ENCODE measurements around the gene IQCF6. TPM values are rescaled to one million over a fixed set of nuclear protein-coding genes. Genes with fewer than 3 reads are reported as not detected.

IQCF6 gene
- polyA plus RNA-seq, 3 donors: not detected

Other genes starting within 250 kb of the IQCF6 start
- gene RAD54L2, start 240.5 kb downstream of the IQCF6 start, polyA plus RNA-seq (ENCODE audit: insufficient read length in 3 of 3): 10 to 100 TPM; 15.4 to 17.7 (median 16.3) TPM
- gene TEX264, start 108.0 kb downstream of the IQCF6 start, polyA plus RNA-seq (ENCODE audit: insufficient read length in 3 of 3): 10 to 100 TPM; 57.0 to 68.8 (median 66.4) TPM
- under 1 TPM; 0.42 to 0.73 (median 0.44) TPM for gene GRM2, start 72.2 kb downstream of the IQCF6 start, polyA plus RNA-seq (ENCODE audit: insufficient read length in 3 of 3)
- not detected for gene IQCF2, start 82.4 kb upstream of the IQCF6 start, polyA plus RNA-seq (ENCODE audit: insufficient read length in 3 of 3)
- gene IQCF5, start 96.4 kb upstream of the IQCF6 start, polyA plus RNA-seq (ENCODE audit: insufficient read length in 3 of 3): not detected
- gene IQCF1, start 124.1 kb upstream of the IQCF6 start, polyA plus RNA-seq (ENCODE audit: insufficient read length in 3 of 3): not detected
- 10 to 100 TPM; 18.0 to 22.6 (median 20.3) TPM for gene RRP9, start 162.7 kb upstream of the IQCF6 start, polyA plus RNA-seq (ENCODE audit: insufficient read length in 3 of 3)
- 10 to 100 TPM; 15.8 to 18.4 (median 16.8) TPM for gene PARP3, start 163.1 kb upstream of the IQCF6 start, polyA plus RNA-seq (ENCODE audit: insufficient read length in 3 of 3)
- under 1 TPM; 0.40 to 0.83 (median 0.53) TPM for gene GPR62, start 176.1 kb upstream of the IQCF6 start, polyA plus RNA-seq (ENCODE audit: insufficient read length in 3 of 3)
- 10 to 100 TPM; 56.0 to 77.4 (median 75.5) TPM for gene PCBP4, start 188.2 kb upstream of the IQCF6 start, polyA plus RNA-seq (ENCODE audit: insufficient read length in 3 of 3)
- 10 to 100 TPM; 64.8 to 87.7 (median 83.3) TPM for gene ABHD14B, start 194.8 kb upstream of the IQCF6 start, polyA plus RNA-seq (ENCODE audit: insufficient read length in 3 of 3)
- 10 to 100 TPM; 17.7 to 30.2 (median 28.7) TPM for gene ABHD14A, start 195.8 kb upstream of the IQCF6 start, polyA plus RNA-seq (ENCODE audit: insufficient read length in 3 of 3)
- 100 to 1,000 TPM in 2 of 3 donors, 10 to 100 TPM in 1; 89.3 to 120 (median 118) TPM for gene ACY1, start 204.3 kb upstream of the IQCF6 start, polyA plus RNA-seq (ENCODE audit: insufficient read length in 3 of 3)
- 1,000 to 10,000 TPM; 1,559 to 1,800 (median 1,682) TPM for gene RPL29, start 216.7 kb upstream of the IQCF6 start, polyA plus RNA-seq (ENCODE audit: insufficient read length in 3 of 3)

Data from renal cortex interstitium (tissue), 3 donors.